Breast epithelium (tissue), 3 donors: Measurements from ENCODE around the gene PPIG.

ENCODE experiments used
- POLR2A ChIP-seq: fragments of 450-650 bp; IDR thresholded peaks from one replicate; pipeline ENCODE4 v1.6.1; 2016; ENCODE audit warnings: antibody characterized with exemption, mild to moderate bottlenecking, moderate library complexity
- TF ChIP-seq, protein P1 (sequence below), 3 donors: fragments of 450-650 bp; IDR thresholded peaks; one replicate each; pipeline ENCODE4 v1.5.1; 2016 to 2017; ENCODE audit warnings: antibody characterized with exemption in 3 of 3, mild to moderate bottlenecking in 3 of 3, moderate library complexity in 3 of 3

DNA sequence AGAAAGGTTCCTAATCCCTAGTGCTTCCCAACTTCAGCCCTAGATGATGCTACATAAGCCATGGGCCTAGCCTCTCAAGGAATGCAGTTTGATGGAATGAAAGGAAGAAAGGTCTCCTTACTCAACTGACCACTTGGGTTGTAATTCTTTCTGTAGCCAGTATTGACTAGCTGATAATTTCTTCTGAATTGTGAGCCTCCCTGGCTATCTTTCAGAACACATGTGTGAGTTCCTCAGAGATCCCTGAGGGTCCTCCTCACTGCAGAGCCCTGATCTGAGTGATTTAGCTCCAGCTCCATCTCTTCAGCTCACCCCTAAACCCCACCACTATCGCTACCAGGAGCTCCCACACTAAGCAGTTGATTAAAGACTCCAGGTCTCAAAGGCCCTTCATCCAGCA lies 78.6 kb downstream of the PPIG start:
- TF ChIP-seq, protein P1, sequence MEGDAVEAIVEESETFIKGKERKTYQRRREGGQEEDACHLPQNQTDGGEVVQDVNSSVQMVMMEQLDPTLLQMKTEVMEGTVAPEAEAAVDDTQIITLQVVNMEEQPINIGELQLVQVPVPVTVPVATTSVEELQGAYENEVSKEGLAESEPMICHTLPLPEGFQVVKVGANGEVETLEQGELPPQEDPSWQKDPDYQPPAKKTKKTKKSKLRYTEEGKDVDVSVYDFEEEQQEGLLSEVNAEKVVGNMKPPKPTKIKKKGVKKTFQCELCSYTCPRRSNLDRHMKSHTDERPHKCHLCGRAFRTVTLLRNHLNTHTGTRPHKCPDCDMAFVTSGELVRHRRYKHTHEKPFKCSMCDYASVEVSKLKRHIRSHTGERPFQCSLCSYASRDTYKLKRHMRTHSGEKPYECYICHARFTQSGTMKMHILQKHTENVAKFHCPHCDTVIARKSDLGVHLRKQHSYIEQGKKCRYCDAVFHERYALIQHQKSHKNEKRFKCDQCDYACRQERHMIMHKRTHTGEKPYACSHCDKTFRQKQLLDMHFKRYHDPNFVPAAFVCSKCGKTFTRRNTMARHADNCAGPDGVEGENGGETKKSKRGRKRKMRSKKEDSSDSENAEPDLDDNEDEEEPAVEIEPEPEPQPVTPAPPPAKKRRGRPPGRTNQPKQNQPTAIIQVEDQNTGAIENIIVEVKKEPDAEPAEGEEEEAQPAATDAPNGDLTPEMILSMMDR (IDR thresholded peaks at IDR 0.05): no peak
- no peak for TF ChIP-seq POLR2A
